Measurements from ENCODE around the gene PIF1. TPM values are rescaled to one million over a fixed set of nuclear protein-coding genes. Genes with fewer than 3 reads are reported as not detected.

Gene PIF1
- total RNA-seq, 1 donor: 6.2 TPM

GRCh38 chr15:64865126-64865997, 39.9 kb upstream of the PIF1 start:
- no peak for DNase-seq (ENCODE audit: insufficient read length, low spot score, missing footprints)
- Histone ChIP-seq H2AFZ (ENCODE audit: low read length) (no peak overlapping the region), H3K4me3 (ENCODE audit: insufficient read depth, low read length) (no peak overlapping the region), H4K20me1 (ENCODE audit: insufficient read depth, low read length) (peaks cover 8% of the 10 kb centered on the region), H3K9me3 (ENCODE audit: low read depth, low read length) (no peaks in the 10 kb centered on the region), H3K4me1 (ENCODE audit: insufficient read depth, low read length) (peaks cover 11% of the 10 kb centered on the region), H3K79me2 (ENCODE audit: insufficient read depth, low read length) (peaks cover 24% of the 10 kb centered on the region), H3K27me3 (ENCODE audit: insufficient read depth, low read length) (no peaks in the 10 kb centered on the region), H3K36me3 (ENCODE audit: insufficient read depth, low read length) (peaks cover 35% of the 10 kb centered on the region), H3K27ac (ENCODE audit: low read depth, low read length) (no peak overlapping the region), H3K4me2 (ENCODE audit: insufficient read depth, low read length) (no peak overlapping the region)
- no peak for TF ChIP-seq CTCF (IDR thresholded peaks at IDR 0.05; ENCODE audit: extremely low read depth, low read depth, low read length)

- H3K4me3 ChIP-seq (ENCODE audit: insufficient read depth, low read length): no peak overlapping the region
- no peak overlapping the region for H2AFZ ChIP-seq (ENCODE audit: low read length)
- no peaks in the 10 kb centered on the region for H3K9me3 ChIP-seq (ENCODE audit: low read depth, low read length)
- H3K27me3 ChIP-seq (ENCODE audit: insufficient read depth, low read length): no peaks in the 10 kb centered on the region
- H3K4me1 ChIP-seq (ENCODE audit: insufficient read depth, low read length): peaks cover 11% of the 10 kb centered on the region
- peaks cover 37% of the 10 kb centered on the region for H3K79me2 ChIP-seq (ENCODE audit: insufficient read depth, low read length)
- no peak overlapping the region for H3K4me2 ChIP-seq (ENCODE audit: insufficient read depth, low read length)
- TF ChIP-seq CTCF (IDR thresholded peaks at IDR 0.05; ENCODE audit: extremely low read depth, low read depth, low read length): no peak
- H3K27ac ChIP-seq (ENCODE audit: low read depth, low read length): no peak overlapping the region
- peaks cover 48% of the 10 kb centered on the region for H3K36me3 ChIP-seq (ENCODE audit: insufficient read depth, low read length)
- H4K20me1 ChIP-seq (ENCODE audit: insufficient read depth, low read length): peaks cover 14% of the 10 kb centered on the region
- DNase-seq (ENCODE audit: insufficient read length, low spot score, missing footprints): no peak
These were observed 38.6 kb upstream of the PIF1 start for GRCh38 chr15:64864068-64864467.

GRCh38 chr15:64862408-64862807, 37.0 kb upstream of the PIF1 start:
- peaks cover 22% of the 10 kb centered on the region for H3K4me1 ChIP-seq (ENCODE audit: insufficient read depth, low read length)
- peaks cover 21% of the 10 kb centered on the region for H4K20me1 ChIP-seq (ENCODE audit: insufficient read depth, low read length)
- H3K4me3 ChIP-seq (ENCODE audit: insufficient read depth, low read length): no peak overlapping the region
- H3K36me3 ChIP-seq (ENCODE audit: insufficient read depth, low read length): peaks cover 53% of the 10 kb centered on the region
- peaks cover 51% of the 10 kb centered on the region for H3K79me2 ChIP-seq (ENCODE audit: insufficient read depth, low read length)
- TF ChIP-seq CTCF (IDR thresholded peaks at IDR 0.05; ENCODE audit: extremely low read depth, low read depth, low read length): no peak
- H3K27ac ChIP-seq (ENCODE audit: low read depth, low read length): no peak overlapping the region
- no peaks in the 10 kb centered on the region for H3K9me3 ChIP-seq (ENCODE audit: low read depth, low read length)
- H3K4me2 ChIP-seq (ENCODE audit: insufficient read depth, low read length): no peak overlapping the region
- DNase-seq (ENCODE audit: insufficient read length, low spot score, missing footprints): no peak
- H3K27me3 ChIP-seq (ENCODE audit: insufficient read depth, low read length): no peaks in the 10 kb centered on the region
- H2AFZ ChIP-seq (ENCODE audit: low read length): no peak overlapping the region

- Histone ChIP-seq H3K79me2 (ENCODE audit: insufficient read depth, low read length) (peaks cover 56% of the 10 kb centered on the region), H4K20me1 (ENCODE audit: insufficient read depth, low read length) (peaks cover 21% of the 10 kb centered on the region), H3K27me3 (ENCODE audit: insufficient read depth, low read length) (no peaks in the 10 kb centered on the region), H3K4me2 (ENCODE audit: insufficient read depth, low read length) (no peak overlapping the region), H3K36me3 (ENCODE audit: insufficient read depth, low read length) (peaks cover 53% of the 10 kb centered on the region), H2AFZ (ENCODE audit: low read length) (no peak overlapping the region), H3K4me1 (ENCODE audit: insufficient read depth, low read length) (peaks cover 27% of the 10 kb centered on the region), H3K4me3 (ENCODE audit: insufficient read depth, low read length) (no peak overlapping the region), H3K27ac (ENCODE audit: low read depth, low read length) (no peak overlapping the region), H3K9me3 (ENCODE audit: low read depth, low read length) (no peaks in the 10 kb centered on the region)
- DNase-seq (ENCODE audit: insufficient read length, low spot score, missing footprints): no peak
- no peak for TF ChIP-seq CTCF (IDR thresholded peaks at IDR 0.05; ENCODE audit: extremely low read depth, low read depth, low read length)
These were observed 36.5 kb upstream of the PIF1 start for GRCh38 chr15:64861960-64862359.

All from osteoblast (primary cell).